ENCODE results near the gene POLR2J.

DNA sequence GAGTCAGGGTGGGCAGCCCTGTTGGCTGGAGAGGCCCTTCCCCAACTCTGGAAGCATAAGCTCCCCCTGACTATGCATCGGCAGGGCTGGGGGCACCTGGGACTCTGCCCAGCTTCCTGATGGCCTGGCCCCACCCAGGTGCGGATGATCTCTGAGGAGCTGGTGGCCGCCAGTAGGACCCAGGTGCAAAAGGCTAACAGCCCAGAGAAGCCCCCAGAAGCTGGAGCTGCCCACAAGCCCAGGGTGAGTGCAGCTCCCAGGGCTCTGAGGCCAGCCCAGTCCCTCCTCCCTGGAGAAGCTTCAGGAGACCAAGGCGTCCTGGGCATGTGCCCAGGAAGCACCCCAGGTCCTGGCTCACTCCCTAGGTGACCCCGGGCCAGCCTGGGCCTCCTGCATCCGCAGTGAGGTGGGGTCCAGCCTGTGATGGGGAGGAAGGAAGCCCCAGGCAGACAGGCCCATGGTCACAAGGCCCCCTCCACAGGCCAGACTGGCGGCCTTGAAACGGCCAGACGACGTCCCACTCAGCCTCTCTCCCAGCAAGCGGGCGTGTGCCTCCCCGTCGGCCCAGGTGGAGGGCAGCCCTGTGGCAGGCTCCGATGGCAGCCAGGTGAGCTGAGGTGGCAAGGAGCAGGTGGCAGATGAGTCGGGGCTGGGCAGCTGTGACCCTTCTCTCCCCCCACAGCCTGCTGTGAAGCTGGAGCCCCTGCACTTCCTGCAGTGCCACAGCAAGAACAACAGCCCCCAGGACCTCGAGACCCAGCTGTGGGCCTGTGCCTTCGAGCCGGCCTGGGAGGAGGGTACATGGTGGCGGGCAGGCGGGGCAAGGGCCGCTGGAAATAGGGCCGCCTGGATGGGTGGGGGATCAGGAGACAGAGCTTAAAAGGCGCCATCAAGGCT is 10.9 kb downstream of the POLR2J start:
- TF ChIP-seq EP300 (IDR thresholded peaks at IDR 0.05) (no peak), POLR2A (IDR thresholded peaks at IDR 0.05) (no peak)

Data from sigmoid colon (tissue), 4 donors.